Heart left ventricle (tissue), 13 donors: ENCODE measurements around the gene SLC4A7.

Source experiments
- CTCF ChIP-seq, 12 donors: fragments of 200-600 bp; sonication (generic) in 4 of 12; IDR thresholded peaks; one replicate each; pipeline versions ENCODE4 v1.5.0 to v1.8.0; 2018 to 2022; ENCODE audit warnings: antibody characterized with exemption in 12 of 12, mild to moderate bottlenecking in 5 of 12
- POLR2A ChIP-seq, 2 donors: fragments of 450-650 bp; IDR thresholded peaks; one replicate each; pipeline ENCODE4 v1.6.1; 2017; ENCODE audit warnings: antibody characterized with exemption in 2 of 2, mild to moderate bottlenecking in 2 of 2, moderate library complexity in 2 of 2
- donor health status: ischemic (EF 13 %, LVEDD 7.1; RV severe dilation, severe dysfunction).
- donor health status: DM: no; HTN: yes; CAD: no.
- donor health status: DM: no; HTN: no; CAD: no.
- donor health status: ischemic (EF 25% LVEDD 6.9; RV normal size, moderate dysfunction).
- donor health status: ischemic (EF 25% LVEDD 5.7; RV mildly dilated, moderate dysfunction).
- donor health status: ischemic (EF 35%, LVEDD 5.7; RV mildly dilated, moderate dysfunction).
- donor health status: nonischemic (EF 11% LVEDD 7.7; RV severe dilation, severe dysfunction).
- donor health status: DM: yes; HTN: yes; CAD: no.
- donor health status: PGD.
- donor health status: ischemic (EF 29% LVEDD 5.4; RV normal size, mild dysfunction).
- donor health status: nonischemic (EF 23%, LVEDD 6.1; RV moderate dilation, normal function).

GRCh38 chr3:27468283-27468886, 15.8 kb downstream of the SLC4A7 start:
- no peak for TF ChIP-seq CTCF (IDR thresholded peaks at IDR 0.05)
- TF ChIP-seq POLR2A (IDR thresholded peaks at IDR 0.05): no peak
